OCI-LY1 (cell line): ENCODE data around the gene CDH4.

Experiments
- H2AFZ ChIP-seq: fragments of 200-600 bp; sonication (generic), shearing (Covaris generic); 2 replicates; pipeline ENCODE4 v1.6.0; 2014; ENCODE audit warnings: antibody characterized with exemption, mild to moderate bottlenecking, low read length
- H3F3A ChIP-seq: fragments of 200-600 bp; sonication (generic), shearing (Covaris generic); 2 replicates; pipeline ENCODE4 v1.6.0; 2014; ENCODE audit warnings: mild to moderate bottlenecking, antibody characterized with exemption, low read length, moderate library complexity; ENCODE audit not compliant: insufficient read depth
- H3K27ac ChIP-seq: fragments of 200-600 bp; sonication (generic); 2 replicates; pipeline ENCODE4 v1.5.1; 2014; ENCODE audit warnings: low read length, mixed run types, mild to moderate bottlenecking, low read depth; ENCODE audit not compliant: poor library complexity, severe bottlenecking
- H3K27me3 ChIP-seq: fragments of 200-600 bp; sonication (generic); 2 replicates; pipeline ENCODE4 v1.6.0; 2014; ENCODE audit warnings: antibody characterized with exemption, mild to moderate bottlenecking, low read length, moderate library complexity; ENCODE audit not compliant: insufficient read depth
- H3K36me3 ChIP-seq: fragments of 200-600 bp; sonication (generic); 2 replicates; pipeline ENCODE4 v1.6.1; 2014; ENCODE audit warnings: mild to moderate bottlenecking, antibody characterized with exemption, low read length, moderate library complexity, mixed read lengths; ENCODE audit not compliant: insufficient read depth
- H3K4me1 ChIP-seq: fragments of 200-600 bp; sonication (generic); 2 replicates; pipeline ENCODE4 v1.5.1; 2014; ENCODE audit warnings: mild to moderate bottlenecking, low read length, moderate library complexity; ENCODE audit not compliant: insufficient read depth, severe bottlenecking
- H3K4me2 ChIP-seq: fragments of 200-600 bp; sonication (generic), shearing (Covaris generic); 2 replicates; pipeline ENCODE4 v1.6.1; 2014; ENCODE audit warnings: low read length
- H3K4me3 ChIP-seq: fragments of 200-600 bp; sonication (generic); 2 replicates; pipeline ENCODE4 v1.5.1; 2014; ENCODE audit warnings: low read length, low read depth, mild to moderate bottlenecking, mixed read lengths; ENCODE audit not compliant: poor library complexity, severe bottlenecking
- H3K79me2 ChIP-seq: fragments of 200-600 bp; shearing (Covaris generic); 2 replicates; pipeline ENCODE4 v1.6.1; 2016; ENCODE audit warnings: mixed run types, low read length, mixed read lengths; ENCODE audit not compliant: insufficient read depth
- H3K9ac ChIP-seq: fragments of 200-600 bp; sonication (generic), shearing (Covaris generic); 2 replicates; pipeline ENCODE4 v1.6.1; 2014; ENCODE audit warnings: mild to moderate bottlenecking, low read length, mixed read lengths
- H3K9me2 ChIP-seq: fragments of 200-600 bp; sonication (generic), shearing (Covaris generic); 2 replicates; pipeline ENCODE4 v1.6.1; 2014; ENCODE audit warnings: low read depth, mild to moderate bottlenecking, low read length, mixed read lengths
- H3K9me3 ChIP-seq: fragments of 200-600 bp; shearing (Covaris generic); 2 replicates; pipeline ENCODE4 v1.6.1; 2014; ENCODE audit warnings: low read length, mixed read lengths
- H4K20me1 ChIP-seq: fragments of 200-600 bp; sonication (generic), shearing (Covaris generic); 2 replicates; pipeline ENCODE4 v1.6.0; 2016; ENCODE audit warnings: mild to moderate bottlenecking, low read length; ENCODE audit not compliant: insufficient read depth
- EZH2 ChIP-seq: fragments of 200-600 bp; sonication (generic), shearing (Covaris generic); IDR thresholded peaks from 2 replicates; pipeline ENCODE4 v1.8.0; 2017; ENCODE audit warnings: borderline replicate concordance, mixed run types, mild to moderate bottlenecking, antibody characterized with exemption, low read length, moderate library complexity, mixed read lengths
- TF ChIP-seq, protein P1 (sequence below): fragments of 200-600 bp; sonication (generic), shearing (Covaris generic); IDR thresholded peaks from 2 replicates; pipeline ENCODE4 v1.5.1; 2017; ENCODE audit warnings: mild to moderate bottlenecking, antibody characterized with exemption, low read length, moderate library complexity, mixed read lengths

The CDH4 gene

DNA sequence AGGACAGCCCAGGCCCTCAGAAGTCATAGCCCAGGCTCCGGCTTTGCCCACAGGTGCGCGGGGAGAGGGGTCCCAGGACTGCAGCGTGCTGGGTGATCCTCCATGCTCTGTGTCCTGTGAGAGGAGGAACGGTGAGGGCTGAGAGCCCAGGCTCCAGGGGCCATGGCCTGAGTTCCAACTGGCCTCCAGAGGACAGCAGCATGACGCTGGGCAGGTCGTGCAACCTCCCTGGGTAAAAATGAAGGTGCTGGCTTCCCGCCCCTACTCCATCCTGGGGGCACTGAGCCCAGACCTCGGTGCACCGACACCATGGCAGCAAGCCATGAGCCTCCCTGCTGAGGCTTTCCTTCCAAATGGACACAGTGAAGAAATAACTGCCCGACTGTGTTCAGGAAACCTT lies 508.3 kb downstream of the CDH4 start:
- no peaks in the 10 kb centered on the region for H3K9me2 ChIP-seq
- no peaks in the 10 kb centered on the region for H3F3A ChIP-seq
- no peaks in the 10 kb centered on the region for H3K4me1 ChIP-seq
- no peak overlapping the region for H2AFZ ChIP-seq
- no peak overlapping the region for H3K4me3 ChIP-seq
- H3K79me2 ChIP-seq: no peaks in the 10 kb centered on the region
- no peaks in the 10 kb centered on the region for H3K9me3 ChIP-seq
- no peaks in the 10 kb centered on the region for H4K20me1 ChIP-seq
- no peak overlapping the region for H3K27ac ChIP-seq
- H3K36me3 ChIP-seq: no peaks in the 10 kb centered on the region
- H3K9ac ChIP-seq: no peak overlapping the region
- TF ChIP-seq, protein P1, sequence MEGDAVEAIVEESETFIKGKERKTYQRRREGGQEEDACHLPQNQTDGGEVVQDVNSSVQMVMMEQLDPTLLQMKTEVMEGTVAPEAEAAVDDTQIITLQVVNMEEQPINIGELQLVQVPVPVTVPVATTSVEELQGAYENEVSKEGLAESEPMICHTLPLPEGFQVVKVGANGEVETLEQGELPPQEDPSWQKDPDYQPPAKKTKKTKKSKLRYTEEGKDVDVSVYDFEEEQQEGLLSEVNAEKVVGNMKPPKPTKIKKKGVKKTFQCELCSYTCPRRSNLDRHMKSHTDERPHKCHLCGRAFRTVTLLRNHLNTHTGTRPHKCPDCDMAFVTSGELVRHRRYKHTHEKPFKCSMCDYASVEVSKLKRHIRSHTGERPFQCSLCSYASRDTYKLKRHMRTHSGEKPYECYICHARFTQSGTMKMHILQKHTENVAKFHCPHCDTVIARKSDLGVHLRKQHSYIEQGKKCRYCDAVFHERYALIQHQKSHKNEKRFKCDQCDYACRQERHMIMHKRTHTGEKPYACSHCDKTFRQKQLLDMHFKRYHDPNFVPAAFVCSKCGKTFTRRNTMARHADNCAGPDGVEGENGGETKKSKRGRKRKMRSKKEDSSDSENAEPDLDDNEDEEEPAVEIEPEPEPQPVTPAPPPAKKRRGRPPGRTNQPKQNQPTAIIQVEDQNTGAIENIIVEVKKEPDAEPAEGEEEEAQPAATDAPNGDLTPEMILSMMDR: no peak
- H3K27me3 ChIP-seq: no peaks in the 10 kb centered on the region
- H3K4me2 ChIP-seq: no peak overlapping the region

DNA sequence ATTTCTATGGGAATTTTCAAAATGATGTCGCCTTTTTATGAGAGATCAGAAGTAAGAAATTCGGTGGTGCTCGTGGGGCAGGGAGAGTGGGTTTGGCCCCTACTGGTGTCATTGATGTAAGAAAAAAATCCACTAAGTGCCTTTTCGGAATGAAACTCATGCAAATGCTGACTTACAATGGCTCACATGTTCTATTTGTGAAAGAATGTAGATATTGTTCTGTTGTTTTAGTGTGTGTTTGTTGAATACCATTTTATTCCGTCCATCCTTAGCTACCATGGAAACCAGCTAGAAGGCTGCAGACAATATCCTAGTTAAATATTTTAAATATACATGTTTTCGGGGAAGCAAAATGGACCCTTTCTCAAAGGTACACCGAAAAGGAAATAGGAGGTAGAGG lies 508.7 kb downstream of the CDH4 start:
- Histone ChIP-seq H3K36me3 (no peaks in the 10 kb centered on the region), H3K4me1 (no peaks in the 10 kb centered on the region), H3F3A (no peaks in the 10 kb centered on the region), H4K20me1 (no peaks in the 10 kb centered on the region), H2AFZ (no peak overlapping the region), H3K9ac (no peak overlapping the region), H3K4me2 (no peak overlapping the region), H3K4me3 (no peak overlapping the region), H3K9me2 (no peaks in the 10 kb centered on the region), H3K27ac (no peak overlapping the region), H3K79me2 (no peaks in the 10 kb centered on the region), H3K9me3 (no peaks in the 10 kb centered on the region), H3K27me3 (no peaks in the 10 kb centered on the region)
- TF ChIP-seq, protein P1: no peak
- TF ChIP-seq EZH2: no peak

GRCh38 chr20:61761453-61762166 lies 509.5 kb downstream of the CDH4 start:
- Histone ChIP-seq H3K9me3 (no peaks in the 10 kb centered on the region), H3F3A (no peaks in the 10 kb centered on the region), H3K27ac (no peak overlapping the region), H3K79me2 (no peaks in the 10 kb centered on the region), H2AFZ (no peak overlapping the region), H3K9me2 (no peaks in the 10 kb centered on the region), H3K9ac (no peak overlapping the region), H3K4me2 (no peak overlapping the region), H4K20me1 (no peaks in the 10 kb centered on the region), H3K4me3 (no peak overlapping the region), H3K36me3 (no peaks in the 10 kb centered on the region), H3K4me1 (no peaks in the 10 kb centered on the region), H3K27me3 (no peaks in the 10 kb centered on the region)
- TF ChIP-seq EZH2: no peak
- TF ChIP-seq, protein P1: no peak
